Measurements from ENCODE around the gene HOXD11.

Gene HOXD11

DNA sequence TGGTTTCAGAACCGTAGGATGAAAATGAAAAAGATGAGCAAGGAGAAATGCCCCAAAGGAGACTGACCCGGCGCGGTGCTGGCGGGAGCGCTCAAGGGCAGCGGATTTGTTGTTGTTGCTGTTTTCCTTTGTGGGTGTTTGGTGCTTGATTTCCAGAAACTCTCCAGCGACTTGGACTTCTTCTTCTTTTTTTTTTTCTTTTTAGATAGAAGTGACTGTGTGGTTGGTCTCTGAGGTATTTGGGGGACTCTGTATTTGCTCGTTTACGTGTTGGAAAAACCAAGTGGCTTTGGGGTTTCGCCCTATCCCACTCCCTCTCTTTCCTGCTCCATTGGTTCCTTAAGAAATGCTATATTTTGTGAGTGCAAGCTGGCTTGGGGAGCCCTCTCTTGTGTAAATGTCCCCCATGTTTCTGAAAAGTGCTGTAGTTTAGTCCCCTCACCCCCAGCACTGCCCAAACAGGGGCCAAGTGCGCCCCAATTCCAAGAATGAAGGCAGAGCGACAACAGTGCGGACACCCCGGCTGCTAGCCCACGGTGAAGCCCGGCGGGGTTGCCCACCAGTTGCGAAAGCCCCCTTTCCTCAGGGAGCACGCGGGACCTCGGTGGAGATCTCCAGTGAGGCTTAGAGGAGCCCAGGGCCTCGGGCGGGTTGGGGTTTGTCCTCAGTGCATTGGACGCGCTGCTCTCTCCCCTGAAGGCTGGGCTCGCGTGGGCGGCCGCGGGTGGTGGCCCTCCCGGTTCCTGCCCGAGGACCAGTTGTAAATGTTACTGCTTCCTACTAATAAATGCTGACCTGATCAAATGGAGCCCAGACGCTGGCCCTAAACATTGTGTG is 17.2 kb downstream of the HOXD11 start:
- TF ChIP-seq, protein P1, sequence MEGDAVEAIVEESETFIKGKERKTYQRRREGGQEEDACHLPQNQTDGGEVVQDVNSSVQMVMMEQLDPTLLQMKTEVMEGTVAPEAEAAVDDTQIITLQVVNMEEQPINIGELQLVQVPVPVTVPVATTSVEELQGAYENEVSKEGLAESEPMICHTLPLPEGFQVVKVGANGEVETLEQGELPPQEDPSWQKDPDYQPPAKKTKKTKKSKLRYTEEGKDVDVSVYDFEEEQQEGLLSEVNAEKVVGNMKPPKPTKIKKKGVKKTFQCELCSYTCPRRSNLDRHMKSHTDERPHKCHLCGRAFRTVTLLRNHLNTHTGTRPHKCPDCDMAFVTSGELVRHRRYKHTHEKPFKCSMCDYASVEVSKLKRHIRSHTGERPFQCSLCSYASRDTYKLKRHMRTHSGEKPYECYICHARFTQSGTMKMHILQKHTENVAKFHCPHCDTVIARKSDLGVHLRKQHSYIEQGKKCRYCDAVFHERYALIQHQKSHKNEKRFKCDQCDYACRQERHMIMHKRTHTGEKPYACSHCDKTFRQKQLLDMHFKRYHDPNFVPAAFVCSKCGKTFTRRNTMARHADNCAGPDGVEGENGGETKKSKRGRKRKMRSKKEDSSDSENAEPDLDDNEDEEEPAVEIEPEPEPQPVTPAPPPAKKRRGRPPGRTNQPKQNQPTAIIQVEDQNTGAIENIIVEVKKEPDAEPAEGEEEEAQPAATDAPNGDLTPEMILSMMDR (conservative IDR thresholded peaks at IDR 0.05), result no peak
- no peak overlapping the region for H3K27ac ChIP-seq

DNA sequence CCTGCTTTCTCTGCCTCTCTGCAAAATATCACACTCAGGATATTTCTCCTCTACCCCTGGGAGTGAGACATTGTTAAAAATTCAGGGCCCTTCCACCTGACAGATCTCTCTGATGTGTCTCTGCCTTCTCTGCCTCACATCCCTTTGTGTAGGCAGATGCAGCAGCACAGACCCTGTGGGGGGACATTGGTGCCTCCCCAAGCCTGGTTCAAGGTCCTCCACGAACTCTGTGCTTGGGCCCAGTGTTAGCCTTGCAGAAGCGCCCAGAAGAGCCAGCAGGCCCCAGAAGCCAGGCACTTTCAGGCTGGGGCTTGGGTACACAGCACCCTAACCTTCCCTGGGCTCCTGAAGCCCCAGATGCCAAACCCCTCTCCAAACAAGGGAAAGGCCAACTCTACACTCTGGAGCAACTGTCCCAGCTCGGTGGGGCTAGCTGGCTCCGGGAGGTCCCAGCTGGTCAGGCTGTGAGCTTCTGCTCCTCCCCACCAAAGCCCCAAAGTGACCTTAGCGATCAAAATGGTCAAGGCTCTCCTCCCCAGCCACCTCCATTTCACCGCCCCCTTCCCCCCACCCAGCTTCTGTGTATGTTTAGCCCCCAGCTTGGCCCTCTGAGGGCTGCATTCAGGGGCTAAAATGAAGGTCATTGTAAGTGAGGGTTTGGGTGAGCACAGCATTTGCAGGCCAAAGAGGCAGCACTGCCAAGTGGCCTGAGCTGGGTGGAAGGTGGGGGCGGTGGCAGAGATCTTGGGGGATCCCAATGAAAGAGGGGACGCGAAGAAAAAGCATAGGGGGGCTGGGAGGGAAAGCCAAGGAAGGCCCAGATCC is 18.1 kb downstream of the HOXD11 start:
- H3K27ac ChIP-seq, result no peak overlapping the region
- TF ChIP-seq, protein P1 (conservative IDR thresholded peaks at IDR 0.05), result no peak

DNA sequence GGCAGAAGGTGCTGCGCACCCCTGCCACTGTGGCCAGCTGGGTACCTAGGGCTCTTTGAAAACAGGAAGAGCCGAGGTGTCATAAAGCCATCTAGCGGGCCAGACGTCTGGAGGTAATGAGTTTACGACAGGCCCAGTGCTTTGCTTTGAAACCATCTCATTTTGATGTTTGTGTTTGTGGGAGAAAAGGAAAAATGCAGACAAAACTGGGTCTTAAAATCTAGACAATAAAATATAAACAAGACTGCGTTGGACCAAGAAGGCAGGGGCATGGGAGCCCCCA is 18.6 kb downstream of the HOXD11 start:
- H3K27ac ChIP-seq, result no peak overlapping the region
- TF ChIP-seq, protein P1 (conservative IDR thresholded peaks at IDR 0.05), result no peak

DNA sequence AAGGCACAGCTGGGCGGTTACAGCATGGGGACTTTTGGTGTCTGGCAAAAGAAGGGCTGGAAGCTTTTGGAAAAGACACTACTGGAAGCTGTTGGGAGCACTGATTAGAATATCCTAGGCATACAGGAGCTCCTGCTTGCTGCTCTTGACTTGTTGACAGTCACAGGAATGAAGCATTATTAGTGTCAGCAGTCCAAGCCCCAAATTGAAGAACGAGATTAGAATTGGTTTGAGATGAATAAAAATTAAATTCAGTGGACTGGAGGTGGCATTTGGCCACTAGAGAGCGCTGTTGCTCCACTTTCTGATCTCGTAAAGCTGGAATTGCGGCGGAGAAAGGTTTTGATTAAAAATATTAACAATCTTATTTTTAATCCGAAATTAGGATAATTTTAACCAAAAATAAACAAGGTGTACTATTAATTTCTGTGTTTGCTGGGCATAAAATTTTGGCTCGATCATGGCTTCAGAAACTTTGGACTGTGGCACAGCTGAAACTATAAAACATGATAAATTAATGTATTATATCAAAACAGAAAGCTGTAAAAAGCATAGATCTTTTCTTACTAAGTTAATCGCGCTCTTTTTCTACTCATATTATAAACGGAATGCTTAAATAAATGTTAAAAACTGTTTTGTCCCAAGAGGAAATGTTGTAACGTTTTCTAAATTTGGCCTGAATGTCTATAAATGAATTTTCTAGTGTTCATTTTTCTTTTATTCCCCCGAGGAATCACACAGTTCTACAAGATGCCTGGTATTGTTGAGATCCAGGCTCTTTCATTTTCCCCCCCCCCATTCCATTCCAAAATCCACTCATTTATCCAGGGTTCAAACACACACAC is 20.1 kb downstream of the HOXD11 start:
- TF ChIP-seq, protein P1 (conservative IDR thresholded peaks at IDR 0.05), result peak; percentile 91
- no peak overlapping the region for H3K27ac ChIP-seq

DNA sequence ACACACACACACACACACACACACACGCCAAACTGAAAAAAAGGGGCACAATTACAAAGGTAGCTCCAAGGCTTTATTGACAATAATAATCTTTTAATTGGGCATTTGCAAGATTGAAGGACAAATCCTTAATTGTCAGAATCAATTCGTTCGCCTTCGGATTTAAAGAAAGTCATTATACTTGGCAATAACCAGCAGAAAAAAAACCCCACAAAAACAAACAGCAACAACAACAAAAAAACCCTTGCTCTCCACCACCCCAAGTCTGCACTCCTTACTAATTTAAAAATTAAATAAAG is 20.6 kb downstream of the HOXD11 start:
- no peak overlapping the region for H3K27ac ChIP-seq
- TF ChIP-seq, protein P1 (conservative IDR thresholded peaks at IDR 0.05), result no peak

DNA sequence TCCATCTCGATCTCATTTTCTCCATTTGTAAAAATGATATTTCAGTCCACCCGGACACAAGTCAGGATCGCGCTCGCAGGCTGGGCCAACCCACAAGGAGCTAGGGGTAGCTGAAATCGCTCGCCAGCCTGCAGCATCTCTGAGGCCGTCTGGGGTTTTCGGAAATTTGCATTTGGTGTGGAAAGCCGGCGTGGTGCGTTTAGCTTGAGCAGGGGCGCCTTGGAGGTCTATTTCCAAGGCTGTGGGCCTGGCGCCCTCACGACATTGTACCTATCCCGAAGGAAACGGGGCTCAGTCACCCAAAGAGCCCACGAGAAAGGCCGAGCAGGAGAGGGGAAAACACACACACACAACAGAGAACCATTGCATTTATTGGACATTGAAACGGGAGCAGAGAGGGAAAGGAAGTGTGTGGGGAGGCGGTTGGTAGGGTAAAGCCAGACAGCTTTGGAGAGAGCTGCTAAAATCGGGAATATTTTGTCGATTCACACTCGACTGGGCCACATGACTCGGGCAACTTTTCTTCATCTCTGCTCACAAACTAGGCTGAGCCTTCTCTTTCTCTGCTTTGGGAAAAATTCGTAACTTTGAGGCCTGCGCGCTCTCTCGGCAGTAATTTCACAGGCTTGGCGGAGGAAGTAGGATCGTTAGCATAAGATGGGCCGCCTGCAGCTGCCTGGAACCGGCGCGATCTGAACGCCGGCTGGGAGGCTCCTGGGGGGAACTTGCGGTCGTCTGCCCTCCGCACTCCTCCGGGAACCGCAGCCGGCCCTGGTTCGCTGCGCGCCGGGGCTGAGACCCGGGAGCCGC is 21.3 kb downstream of the HOXD11 start:
- TF ChIP-seq, protein P1 (conservative IDR thresholded peaks at IDR 0.05), result no peak
- H3K27ac ChIP-seq, result no peak overlapping the region
